ENCODE results near the gene MBNL1.

MBNL1 gene

GRCh38 chr3:152260026-152260425, 8.7 kb upstream of the MBNL1 start:
- Histone ChIP-seq H3K4me2 (ENCODE audit: insufficient read depth, low read length, poor library complexity, severe bottlenecking) (no peak overlapping the region), H4K91ac (ENCODE audit: low read depth, low read length, poor library complexity) (no peak overlapping the region), H3K79me1 (ENCODE audit: low read depth, low read length) (peaks cover 2% of the 10 kb centered on the region), H2BK12ac (ENCODE audit: low read length) (no peak overlapping the region), H3K36me3 (replicated peaks in 1 of 2; ENCODE audit: control insufficient read depth in 2 of 2, insufficient read depth in 2 of 2, low read length in 2 of 2) (no peaks in the 10 kb centered on the region), H3K9me3 (replicated peaks in 1 of 2; ENCODE audit: control insufficient read depth in 2 of 2, insufficient read depth in 1 of 2, low read depth in 1 of 2, low read length in 2 of 2) (no peaks in the 10 kb centered on the region), H3K4ac (ENCODE audit: low read length) (no peak overlapping the region), H2AFZ (ENCODE audit: low read length) (no peak overlapping the region), H3K4me1 (ENCODE audit: control insufficient read depth in 2 of 2, insufficient read depth in 1 of 2, low read depth in 1 of 2, low read length in 2 of 2) (peaks cover 0 to 13% of the 10 kb centered on the region in 2 donors), H3K23ac (ENCODE audit: low read depth, low read length, poor library complexity) (no peak overlapping the region), H3K27ac (replicated peaks; ENCODE audit: low read length) (no peak overlapping the region), H3K18ac (ENCODE audit: low read length) (no peak overlapping the region), H4K8ac (ENCODE audit: low read depth, low read length) (no peak overlapping the region), H3K14ac (ENCODE audit: low read length) (no peak overlapping the region), H2BK120ac (ENCODE audit: low read depth, low read length) (no peak overlapping the region), H2BK15ac (ENCODE audit: low read length) (no peak overlapping the region), H2AK5ac (ENCODE audit: low read depth, low read length) (no peak overlapping the region), H3K9ac (ENCODE audit: low read depth, low read length, poor library complexity) (no peak overlapping the region), H2BK5ac (ENCODE audit: low read length) (no peak overlapping the region), H3K4me3 (ENCODE audit: low read length in 2 of 2) (no peak overlapping the region), H3K27me3 (ENCODE audit: control insufficient read depth in 3 of 3, insufficient read depth in 3 of 3, low read depth in 1 of 3, low read length in 3 of 3) (no peaks in the 10 kb centered on the region)
- no CpG with 5 or more reads among the region's 3 CpGs for WGBS, 2 donors (ENCODE audit: extremely low coverage in 2 of 2, insufficient read length in 2 of 2, insufficient replicate concordance in 1 of 2)
- DNase-seq (ENCODE audit: low spot score) = no peak

- no peaks in the 10 kb centered on the region for H3K27me3 ChIP-seq (ENCODE audit: control insufficient read depth in 3 of 3, insufficient read depth in 3 of 3, low read depth in 1 of 3, low read length in 3 of 3)
- no peak overlapping the region for H3K14ac ChIP-seq (ENCODE audit: low read length)
- no peak overlapping the region for H3K4me3 ChIP-seq (ENCODE audit: low read length in 2 of 2)
- H2BK12ac ChIP-seq (ENCODE audit: low read length) = no peak overlapping the region
- peaks cover 2% of the 10 kb centered on the region for H3K79me1 ChIP-seq (ENCODE audit: low read depth, low read length)
- WGBS, 2 donors (ENCODE audit: extremely low coverage in 2 of 2, insufficient read length in 2 of 2, insufficient replicate concordance in 1 of 2) = no CpG with 5 or more reads among the region's 1 CpG
- no peak overlapping the region for H3K9ac ChIP-seq (ENCODE audit: low read depth, low read length, poor library complexity)
- H4K8ac ChIP-seq (ENCODE audit: low read depth, low read length) = no peak overlapping the region
- no peaks in the 10 kb centered on the region for H3K36me3 ChIP-seq (replicated peaks in 1 of 2; ENCODE audit: control insufficient read depth in 2 of 2, insufficient read depth in 2 of 2, low read length in 2 of 2)
- peaks cover 0 to 13% of the 10 kb centered on the region in 2 donors for H3K4me1 ChIP-seq (ENCODE audit: control insufficient read depth in 2 of 2, insufficient read depth in 1 of 2, low read depth in 1 of 2, low read length in 2 of 2)
- H2BK5ac ChIP-seq (ENCODE audit: low read length) = no peak overlapping the region
- H3K18ac ChIP-seq (ENCODE audit: low read length) = no peak overlapping the region
- H3K9me3 ChIP-seq (replicated peaks in 1 of 2; ENCODE audit: control insufficient read depth in 2 of 2, insufficient read depth in 1 of 2, low read depth in 1 of 2, low read length in 2 of 2) = no peaks in the 10 kb centered on the region
- H3K23ac ChIP-seq (ENCODE audit: low read depth, low read length, poor library complexity) = no peak overlapping the region
- H2BK120ac ChIP-seq (ENCODE audit: low read depth, low read length) = no peak overlapping the region
- no peak overlapping the region for H3K4ac ChIP-seq (ENCODE audit: low read length)
- DNase-seq (ENCODE audit: low spot score) = no peak
- H2AFZ ChIP-seq (ENCODE audit: low read length) = no peak overlapping the region
- no peak overlapping the region for H3K27ac ChIP-seq (replicated peaks; ENCODE audit: low read length)
- H4K91ac ChIP-seq (ENCODE audit: low read depth, low read length, poor library complexity) = no peak overlapping the region
- no peak overlapping the region for H2BK15ac ChIP-seq (ENCODE audit: low read length)
- no peak overlapping the region for H3K4me2 ChIP-seq (ENCODE audit: insufficient read depth, low read length, poor library complexity, severe bottlenecking)
- no peak overlapping the region for H2AK5ac ChIP-seq (ENCODE audit: low read depth, low read length)
Measured at GRCh38 chr3:152260529-152260928, 8.2 kb upstream of the MBNL1 start.

GRCh38 chr3:152261329-152261728, 7.4 kb upstream of the MBNL1 start:
- Histone ChIP-seq H2BK120ac (ENCODE audit: low read depth, low read length) (no peak overlapping the region), H3K4ac (ENCODE audit: low read length) (no peak overlapping the region), H3K9ac (ENCODE audit: low read depth, low read length, poor library complexity) (no peak overlapping the region), H3K23ac (ENCODE audit: low read depth, low read length, poor library complexity) (no peak overlapping the region), H3K18ac (ENCODE audit: low read length) (no peak overlapping the region), H3K79me1 (ENCODE audit: low read depth, low read length) (peaks cover 2% of the 10 kb centered on the region), H3K4me2 (ENCODE audit: insufficient read depth, low read length, poor library complexity, severe bottlenecking) (no peak overlapping the region), H3K27ac (replicated peaks; ENCODE audit: low read length) (no peak overlapping the region), H2BK5ac (ENCODE audit: low read length) (no peak overlapping the region), H2BK15ac (ENCODE audit: low read length) (no peak overlapping the region), H2BK12ac (ENCODE audit: low read length) (no peak overlapping the region), H3K9me3 (replicated peaks in 1 of 2; ENCODE audit: control insufficient read depth in 2 of 2, insufficient read depth in 1 of 2, low read depth in 1 of 2, low read length in 2 of 2) (no peaks in the 10 kb centered on the region), H4K91ac (ENCODE audit: low read depth, low read length, poor library complexity) (no peak overlapping the region), H3K14ac (ENCODE audit: low read length) (no peak overlapping the region), H2AFZ (ENCODE audit: low read length) (no peak overlapping the region), H4K8ac (ENCODE audit: low read depth, low read length) (no peak overlapping the region), H3K4me3 (ENCODE audit: low read length in 2 of 2) (no peak overlapping the region), H3K36me3 (replicated peaks in 1 of 2; ENCODE audit: control insufficient read depth in 2 of 2, insufficient read depth in 2 of 2, low read length in 2 of 2) (no peaks in the 10 kb centered on the region), H3K4me1 (ENCODE audit: control insufficient read depth in 2 of 2, insufficient read depth in 1 of 2, low read depth in 1 of 2, low read length in 2 of 2) (peaks cover under 1 to 13% of the 10 kb centered on the region in 2 donors), H2AK5ac (ENCODE audit: low read depth, low read length) (no peak overlapping the region), H3K27me3 (ENCODE audit: control insufficient read depth in 3 of 3, insufficient read depth in 3 of 3, low read depth in 1 of 3, low read length in 3 of 3) (no peaks in the 10 kb centered on the region)
- no CpG with 5 or more reads among the region's 3 CpGs for WGBS, 2 donors (ENCODE audit: extremely low coverage in 2 of 2, insufficient read length in 2 of 2, insufficient replicate concordance in 1 of 2)
- peak; percentile 65 for DNase-seq (ENCODE audit: low spot score)

GRCh38 chr3:152263711-152264110, 5.0 kb upstream of the MBNL1 start:
- Histone ChIP-seq H3K4me1 (ENCODE audit: control insufficient read depth in 2 of 2, insufficient read depth in 1 of 2, low read depth in 1 of 2, low read length in 2 of 2) (peaks cover 5 to 15% of the 10 kb centered on the region in 2 donors), H2AK5ac (ENCODE audit: low read depth, low read length) (no peak overlapping the region), H3K27me3 (ENCODE audit: control insufficient read depth in 3 of 3, insufficient read depth in 3 of 3, low read depth in 1 of 3, low read length in 3 of 3) (peaks cover 0 to 12% (median 0%) of the 10 kb centered on the region in 3 experiments)

More at GRCh38 chr3:152263711-152264110, 5.0 kb upstream of the MBNL1 start:
- Histone ChIP-seq H2AFZ (ENCODE audit: low read length) (no peak overlapping the region), H4K8ac (ENCODE audit: low read depth, low read length) (no peak overlapping the region), H2BK15ac (ENCODE audit: low read length) (no peak overlapping the region), H3K23ac (ENCODE audit: low read depth, low read length, poor library complexity) (no peak overlapping the region), H3K9me3 (replicated peaks in 1 of 2; ENCODE audit: control insufficient read depth in 2 of 2, insufficient read depth in 1 of 2, low read depth in 1 of 2, low read length in 2 of 2) (no peaks in the 10 kb centered on the region), H2BK5ac (ENCODE audit: low read length) (no peak overlapping the region), H3K27ac (replicated peaks; ENCODE audit: low read length) (no peak overlapping the region), H3K36me3 (replicated peaks in 1 of 2; ENCODE audit: control insufficient read depth in 2 of 2, insufficient read depth in 2 of 2, low read length in 2 of 2) (no peaks in the 10 kb centered on the region), H3K4me2 (ENCODE audit: insufficient read depth, low read length, poor library complexity, severe bottlenecking) (no peak overlapping the region), H3K18ac (ENCODE audit: low read length) (no peak overlapping the region), H2BK120ac (ENCODE audit: low read depth, low read length) (no peak overlapping the region), H3K79me1 (ENCODE audit: low read depth, low read length) (peaks cover 2% of the 10 kb centered on the region), H4K91ac (ENCODE audit: low read depth, low read length, poor library complexity) (no peak overlapping the region), H3K4me3 (ENCODE audit: low read length in 2 of 2) (no peak overlapping the region), H3K9ac (ENCODE audit: low read depth, low read length, poor library complexity) (no peak overlapping the region), H3K4ac (ENCODE audit: low read length) (no peak overlapping the region), H2BK12ac (ENCODE audit: low read length) (no peak overlapping the region), H3K14ac (ENCODE audit: low read length) (no peak overlapping the region)
- WGBS, 2 donors (ENCODE audit: extremely low coverage in 2 of 2, insufficient read length in 2 of 2, insufficient replicate concordance in 1 of 2) = 100% methylated on average over 1 of the region's 2 CpGs; no CpG with 5 or more reads in 1 of the 2 donors
- DNase-seq (ENCODE audit: low spot score) = no peak

All from neuronal stem cell (in vitro differentiated cells).